Measurements from ENCODE around the gene LDHA. TPM values are rescaled to one million over a fixed set of nuclear protein-coding genes. Genes with fewer than 3 reads are reported as not detected.

LDHA gene
- polyA plus RNA-seq, 2 of the 4 experiments (the other 2 are of a cell fraction), result 2,571 to 4,418 TPM

DNA sequence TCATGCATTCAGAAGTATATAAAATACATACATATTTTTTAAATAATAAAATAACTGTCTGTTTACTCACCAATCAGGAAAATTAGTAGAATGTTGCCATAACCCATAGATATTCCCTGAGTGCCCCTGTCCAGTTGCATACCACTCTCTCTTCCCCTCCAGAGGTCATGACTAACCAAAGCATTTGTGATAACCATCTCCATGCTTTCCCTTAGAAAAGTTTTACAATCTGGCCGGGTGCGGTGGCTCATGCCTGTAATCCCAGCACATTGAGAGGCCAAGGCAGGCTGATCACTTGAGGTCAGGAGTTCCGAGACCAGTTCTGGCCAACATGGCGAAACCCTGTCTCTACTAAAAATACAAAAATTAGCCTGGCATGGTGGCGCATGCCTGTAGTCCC, 33.2 kb upstream of the LDHA start:
- ChIA-PET CTCF (no interaction called here), POLR2A (no interaction called here)
- ATAC-seq, result no peak
- DNase-seq (ENCODE audit: low read depth in 1 of 2, low spot score in 1 of 2), result no peak
- no peak overlapping the region for H3K4me2 ChIP-seq
- 91% methylated on average over 5 of the region's 5 CpGs for WGBS (ENCODE audit: missing lambda C conversion rate)
- H3K27ac ChIP-seq, result no peak overlapping the region
- no peaks in the 10 kb centered on the region for H3K9me3 ChIP-seq
- H3K4me1 ChIP-seq, result no peaks in the 10 kb centered on the region
- H3K4me3 ChIP-seq, result no peak overlapping the region
- no peak for FAIRE-seq
- TF ChIP-seq TFCP2L1 (CRISPR knock-in tag; IDR thresholded peaks at IDR 0.05), result no peak
- TF ChIP-seq TP53 (CRISPR knock-in tag; IDR thresholded peaks at IDR 0.05), result no peak
- no peak for TF ChIP-seq EHF (CRISPR knock-in tag; IDR thresholded peaks at IDR 0.05)
- TF ChIP-seq GATA3 (IDR thresholded peaks at IDR 0.05; ENCODE audit: borderline replicate concordance), result no peak
- TF ChIP-seq KDM1A (IDR thresholded peaks at IDR 0.05; ENCODE audit: low read depth), result no peak
- TF ChIP-seq ESRRA (IDR thresholded peaks at IDR 0.05; ENCODE audit: borderline replicate concordance, low read length), result no peak
- no peak for TF ChIP-seq NR3C1 (IDR thresholded peaks at IDR 0.05)
- no peak for TF ChIP-seq ZNF302 (CRISPR knock-in tag; IDR thresholded peaks at IDR 0.05)
- no peak for TF ChIP-seq CBX8 (IDR thresholded peaks at IDR 0.05)
- TF ChIP-seq KDM5A (IDR thresholded peaks at IDR 0.05), result no peak
- no peak for TF ChIP-seq MAZ (IDR thresholded peaks at IDR 0.05; ENCODE audit: borderline replicate concordance, low read depth, low read length)
- TF ChIP-seq NFE2L2 (conservative IDR thresholded peaks at IDR 0.05; ENCODE audit: low read length), result no peak
- TF ChIP-seq, protein P1, sequence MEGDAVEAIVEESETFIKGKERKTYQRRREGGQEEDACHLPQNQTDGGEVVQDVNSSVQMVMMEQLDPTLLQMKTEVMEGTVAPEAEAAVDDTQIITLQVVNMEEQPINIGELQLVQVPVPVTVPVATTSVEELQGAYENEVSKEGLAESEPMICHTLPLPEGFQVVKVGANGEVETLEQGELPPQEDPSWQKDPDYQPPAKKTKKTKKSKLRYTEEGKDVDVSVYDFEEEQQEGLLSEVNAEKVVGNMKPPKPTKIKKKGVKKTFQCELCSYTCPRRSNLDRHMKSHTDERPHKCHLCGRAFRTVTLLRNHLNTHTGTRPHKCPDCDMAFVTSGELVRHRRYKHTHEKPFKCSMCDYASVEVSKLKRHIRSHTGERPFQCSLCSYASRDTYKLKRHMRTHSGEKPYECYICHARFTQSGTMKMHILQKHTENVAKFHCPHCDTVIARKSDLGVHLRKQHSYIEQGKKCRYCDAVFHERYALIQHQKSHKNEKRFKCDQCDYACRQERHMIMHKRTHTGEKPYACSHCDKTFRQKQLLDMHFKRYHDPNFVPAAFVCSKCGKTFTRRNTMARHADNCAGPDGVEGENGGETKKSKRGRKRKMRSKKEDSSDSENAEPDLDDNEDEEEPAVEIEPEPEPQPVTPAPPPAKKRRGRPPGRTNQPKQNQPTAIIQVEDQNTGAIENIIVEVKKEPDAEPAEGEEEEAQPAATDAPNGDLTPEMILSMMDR (IDR thresholded peaks at IDR 0.05), result no peak

DNA sequence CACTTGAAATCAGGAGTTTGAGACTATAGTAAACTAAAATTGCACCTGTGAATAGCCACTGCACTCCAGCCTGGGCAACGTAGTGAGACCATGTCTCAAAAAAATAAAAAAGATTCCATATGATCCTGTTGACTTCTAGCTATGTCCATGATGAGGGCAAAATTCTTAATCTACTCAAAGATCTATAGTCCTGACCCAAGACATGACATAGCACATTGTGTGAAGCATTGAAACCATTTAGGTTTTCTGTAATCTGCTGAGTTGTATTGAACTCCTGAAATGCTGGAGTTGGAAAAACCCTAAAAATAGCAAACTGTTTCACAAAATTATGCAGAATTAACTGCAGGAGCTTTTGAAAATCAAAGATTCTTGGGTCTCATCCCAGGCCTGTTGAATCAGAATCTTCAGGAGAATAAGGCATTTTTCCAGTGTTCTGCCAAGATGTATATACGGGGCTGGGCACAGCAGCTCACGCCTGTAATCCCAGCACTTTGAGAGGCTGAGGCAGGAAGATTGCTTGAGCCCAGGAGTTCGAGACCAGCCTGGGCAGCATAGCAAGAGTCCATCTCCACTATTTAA, 29.8 kb upstream of the LDHA start:
- Histone ChIP-seq H3K4me1 (no peaks in the 10 kb centered on the region), H3K9me3 (no peaks in the 10 kb centered on the region), H3K4me2 (no peak overlapping the region), H3K27ac (no peak overlapping the region), H3K4me3 (no peak overlapping the region)
- TF ChIP-seq JUN (IDR thresholded peaks at IDR 0.05) (no peak), HOXB13 (CRISPR knock-in tag; IDR thresholded peaks at IDR 0.05; ENCODE audit: low read depth) (no peak), CHD2 (IDR thresholded peaks at IDR 0.05; ENCODE audit: low read length, partially characterized antibody) (no peak), MYC (IDR thresholded peaks at IDR 0.05; ENCODE audit: borderline replicate concordance, low read length) (no peak), RAD21 (conservative IDR thresholded peaks at IDR 0.05 in 1 of 2, IDR thresholded peaks at IDR 0.05 in 1 of 2) (no peak), NPAS2 (CRISPR knock-in tag; IDR thresholded peaks at IDR 0.05; ENCODE audit: borderline replicate concordance) (no peak), SMC3 (IDR thresholded peaks at IDR 0.05) (no peak)
- TF ChIP-seq, protein P2, sequence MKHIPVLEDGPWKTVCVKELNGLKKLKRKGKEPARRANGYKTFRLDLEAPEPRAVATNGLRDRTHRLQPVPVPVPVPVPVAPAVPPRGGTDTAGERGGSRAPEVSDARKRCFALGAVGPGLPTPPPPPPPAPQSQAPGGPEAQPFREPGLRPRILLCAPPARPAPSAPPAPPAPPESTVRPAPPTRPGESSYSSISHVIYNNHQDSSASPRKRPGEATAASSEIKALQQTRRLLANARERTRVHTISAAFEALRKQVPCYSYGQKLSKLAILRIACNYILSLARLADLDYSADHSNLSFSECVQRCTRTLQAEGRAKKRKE (CRISPR knock-in tag; IDR thresholded peaks at IDR 0.05; ENCODE audit: low read depth), result no peak
- no peak for ATAC-seq
- POLR2A ChIA-PET, result no interaction called here
- no peak for FAIRE-seq
- CTCF ChIA-PET, result interaction anchor here (0.6 to 2.0 kb wide), 3 partner anchors 9 to 20 kb away, joined by 3 to 5 read pairs (median 5); no protein-coding TSS in a partner anchor
- DNase-seq (ENCODE audit: low read depth in 1 of 2, low spot score in 1 of 2), result no peak
- 96% methylated on average over 4 of the region's 4 CpGs for WGBS (ENCODE audit: missing lambda C conversion rate)

DNA sequence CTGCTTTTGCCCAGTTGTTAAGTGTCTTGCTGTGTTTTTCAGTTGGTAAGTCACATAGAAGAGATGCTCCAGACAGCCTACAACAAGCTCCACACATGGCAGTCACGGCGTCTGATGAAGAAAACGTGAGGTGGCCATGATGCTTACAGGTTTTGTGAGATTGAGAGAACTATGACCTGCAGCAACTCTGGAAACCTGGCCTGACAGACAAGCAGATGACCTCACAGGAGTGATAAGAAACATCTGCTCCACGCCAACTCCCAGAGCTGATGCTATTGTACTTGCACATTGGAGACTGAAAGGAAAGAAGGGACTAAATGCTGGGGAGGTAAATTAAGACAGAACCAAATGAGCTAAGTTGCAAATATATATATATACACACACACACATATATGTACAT, 28.6 kb upstream of the LDHA start:
- WGBS (ENCODE audit: missing lambda C conversion rate), result 93% methylated on average over 4 of the region's 4 CpGs
- POLR2A ChIA-PET, result no interaction called here
- Histone ChIP-seq H3K4me1 (no peaks in the 10 kb centered on the region), H3K4me3 (no peak overlapping the region), H3K27ac (no peak overlapping the region), H3K9me3 (no peaks in the 10 kb centered on the region), H3K4me2 (no peak overlapping the region)
- ATAC-seq (no peak), DNase-seq (ENCODE audit: low read depth in 1 of 2, low spot score in 1 of 2) (no peak), FAIRE-seq (no peak)
- CTCF ChIA-PET, result no interaction called here
- TF ChIP-seq ZNF302 (CRISPR knock-in tag; IDR thresholded peaks at IDR 0.05) (no peak), HOXA7 (CRISPR knock-in tag; IDR thresholded peaks at IDR 0.05) (no peak), NR3C1 (IDR thresholded peaks at IDR 0.05) (no peak), EHF (CRISPR knock-in tag; IDR thresholded peaks at IDR 0.05) (no peak), ZC3H11A (IDR thresholded peaks at IDR 0.05) (no peak), FOXS1 (CRISPR knock-in tag; IDR thresholded peaks at IDR 0.05) (no peak), ZFP36 (IDR thresholded peaks at IDR 0.05; ENCODE audit: borderline replicate concordance, partially characterized antibody) (no peak)
- TF ChIP-seq, protein P3, sequence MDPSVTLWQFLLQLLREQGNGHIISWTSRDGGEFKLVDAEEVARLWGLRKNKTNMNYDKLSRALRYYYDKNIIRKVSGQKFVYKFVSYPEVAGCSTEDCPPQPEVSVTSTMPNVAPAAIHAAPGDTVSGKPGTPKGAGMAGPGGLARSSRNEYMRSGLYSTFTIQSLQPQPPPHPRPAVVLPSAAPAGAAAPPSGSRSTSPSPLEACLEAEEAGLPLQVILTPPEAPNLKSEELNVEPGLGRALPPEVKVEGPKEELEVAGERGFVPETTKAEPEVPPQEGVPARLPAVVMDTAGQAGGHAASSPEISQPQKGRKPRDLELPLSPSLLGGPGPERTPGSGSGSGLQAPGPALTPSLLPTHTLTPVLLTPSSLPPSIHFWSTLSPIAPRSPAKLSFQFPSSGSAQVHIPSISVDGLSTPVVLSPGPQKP (IDR thresholded peaks at IDR 0.05; ENCODE audit: low read depth, low read length), result no peak
- TF ChIP-seq, protein P4, sequence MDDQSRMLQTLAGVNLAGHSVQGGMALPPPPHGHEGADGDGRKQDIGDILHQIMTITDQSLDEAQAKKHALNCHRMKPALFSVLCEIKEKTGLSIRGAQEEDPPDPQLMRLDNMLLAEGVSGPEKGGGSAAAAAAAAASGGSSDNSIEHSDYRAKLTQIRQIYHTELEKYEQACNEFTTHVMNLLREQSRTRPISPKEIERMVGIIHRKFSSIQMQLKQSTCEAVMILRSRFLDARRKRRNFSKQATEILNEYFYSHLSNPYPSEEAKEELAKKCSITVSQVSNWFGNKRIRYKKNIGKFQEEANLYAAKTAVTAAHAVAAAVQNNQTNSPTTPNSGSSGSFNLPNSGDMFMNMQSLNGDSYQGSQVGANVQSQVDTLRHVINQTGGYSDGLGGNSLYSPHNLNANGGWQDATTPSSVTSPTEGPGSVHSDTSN (IDR thresholded peaks at IDR 0.05), result no peak
- TF ChIP-seq, protein P2 (CRISPR knock-in tag; IDR thresholded peaks at IDR 0.05; ENCODE audit: low read depth), result no peak
- TF ChIP-seq, protein P5, sequence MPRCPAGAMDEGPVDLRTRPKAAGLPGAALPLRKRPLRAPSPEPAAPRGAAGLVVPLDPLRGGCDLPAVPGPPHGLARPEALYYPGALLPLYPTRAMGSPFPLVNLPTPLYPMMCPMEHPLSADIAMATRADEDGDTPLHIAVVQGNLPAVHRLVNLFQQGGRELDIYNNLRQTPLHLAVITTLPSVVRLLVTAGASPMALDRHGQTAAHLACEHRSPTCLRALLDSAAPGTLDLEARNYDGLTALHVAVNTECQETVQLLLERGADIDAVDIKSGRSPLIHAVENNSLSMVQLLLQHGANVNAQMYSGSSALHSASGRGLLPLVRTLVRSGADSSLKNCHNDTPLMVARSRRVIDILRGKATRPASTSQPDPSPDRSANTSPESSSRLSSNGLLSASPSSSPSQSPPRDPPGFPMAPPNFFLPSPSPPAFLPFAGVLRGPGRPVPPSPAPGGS (IDR thresholded peaks at IDR 0.05), result no peak

All from A549 (cell line).